ENCODE results near the gene CTNNA3. TPM values are rescaled to one million over a fixed set of nuclear protein-coding genes. Genes with fewer than 3 reads are reported as not detected.
"Not testable (repeated sequence)": the region's sequence is repeated elsewhere in the genome, so short reads cannot be mapped to it uniquely, and the experiment has no call there.

CTNNA3 gene
- total RNA-seq, 1 donor from 2014 or later: not detected

GRCh38 chr10:67520924-67521520 is 175.0 kb downstream of the CTNNA3 start:
- DNase-seq (ENCODE audit: extremely low read depth, low read depth, low spot score): peak; percentile 4

DNA sequence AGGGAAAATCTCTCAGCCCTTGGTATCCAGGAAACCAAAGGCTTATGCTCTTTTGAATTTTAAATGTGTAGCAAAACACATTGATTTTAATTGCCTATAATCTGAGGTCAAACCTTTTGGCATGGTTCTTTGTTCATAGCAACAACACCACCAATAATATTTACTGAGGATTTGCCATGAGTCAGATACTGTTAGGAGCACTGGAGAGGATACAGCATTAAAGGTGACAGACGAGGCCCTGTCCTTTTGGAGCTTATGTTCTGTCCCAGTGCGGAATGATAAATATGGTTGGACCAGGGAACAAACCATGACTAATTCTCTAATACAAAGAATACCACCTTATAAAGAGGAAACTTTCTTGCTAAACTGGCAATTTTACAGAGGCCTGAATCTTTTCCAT is 176.6 kb downstream of the CTNNA3 start:
- DNase-seq (ENCODE audit: extremely low read depth, low read depth, low spot score): no peak

DNA sequence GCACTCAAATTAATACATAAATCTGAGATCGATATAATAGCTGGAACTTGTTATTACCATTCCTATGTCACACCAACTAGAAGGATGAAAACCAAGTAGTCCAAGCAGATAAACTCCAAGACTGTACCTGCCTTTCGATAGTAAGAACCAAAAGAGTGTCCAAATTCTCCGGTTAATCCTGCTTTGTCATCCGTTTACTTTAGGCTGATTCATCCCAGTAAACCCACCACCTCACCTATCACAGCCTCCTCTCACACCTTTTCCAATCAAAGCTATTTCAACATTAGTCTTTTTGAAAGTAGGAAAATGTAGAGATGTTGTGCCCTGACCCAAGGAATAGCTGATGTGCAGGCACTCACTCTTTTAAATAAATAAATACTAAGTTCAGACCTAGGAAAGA is 177.2 kb downstream of the CTNNA3 start:
- DNase-seq (ENCODE audit: extremely low read depth, low read depth, low spot score): no peak

DNA sequence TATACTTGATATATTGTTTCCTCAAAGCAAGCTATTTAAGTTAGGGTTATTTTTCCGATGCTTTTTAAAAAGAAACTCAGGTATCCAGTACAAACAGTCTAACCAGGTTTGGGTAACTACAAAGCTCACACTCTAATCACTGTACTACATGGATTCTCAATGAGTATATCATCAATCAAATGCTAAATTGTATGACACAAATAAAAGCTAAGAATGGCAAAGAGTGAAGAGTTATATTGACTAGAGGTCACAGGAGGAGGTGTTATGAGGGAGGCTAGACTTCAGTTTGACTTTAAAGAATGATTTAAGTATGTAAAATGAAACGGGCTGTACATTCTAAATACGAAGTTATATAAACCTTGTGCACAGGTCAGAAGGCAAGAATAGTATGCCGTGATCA is 178.0 kb downstream of the CTNNA3 start:
- no peak for DNase-seq (ENCODE audit: extremely low read depth, low read depth, low spot score)

DNA sequence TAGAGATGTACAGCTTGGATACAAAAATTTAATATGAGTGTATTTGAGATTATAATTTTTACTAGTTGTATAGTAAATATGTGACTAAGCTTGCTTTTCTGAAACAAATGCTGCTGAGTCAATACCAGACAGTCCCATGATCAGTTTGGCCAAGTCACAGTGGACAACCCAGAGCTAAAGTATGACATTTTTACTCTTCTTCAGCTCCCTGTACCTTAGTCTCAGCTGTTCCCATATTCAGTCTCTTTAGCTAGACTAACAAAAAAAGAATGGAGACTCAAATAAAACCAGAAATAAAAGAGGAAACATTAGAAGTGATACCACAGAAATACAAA is 189.3 kb downstream of the CTNNA3 start:
- no peak for DNase-seq (ENCODE audit: extremely low read depth, low read depth, low spot score)

DNA sequence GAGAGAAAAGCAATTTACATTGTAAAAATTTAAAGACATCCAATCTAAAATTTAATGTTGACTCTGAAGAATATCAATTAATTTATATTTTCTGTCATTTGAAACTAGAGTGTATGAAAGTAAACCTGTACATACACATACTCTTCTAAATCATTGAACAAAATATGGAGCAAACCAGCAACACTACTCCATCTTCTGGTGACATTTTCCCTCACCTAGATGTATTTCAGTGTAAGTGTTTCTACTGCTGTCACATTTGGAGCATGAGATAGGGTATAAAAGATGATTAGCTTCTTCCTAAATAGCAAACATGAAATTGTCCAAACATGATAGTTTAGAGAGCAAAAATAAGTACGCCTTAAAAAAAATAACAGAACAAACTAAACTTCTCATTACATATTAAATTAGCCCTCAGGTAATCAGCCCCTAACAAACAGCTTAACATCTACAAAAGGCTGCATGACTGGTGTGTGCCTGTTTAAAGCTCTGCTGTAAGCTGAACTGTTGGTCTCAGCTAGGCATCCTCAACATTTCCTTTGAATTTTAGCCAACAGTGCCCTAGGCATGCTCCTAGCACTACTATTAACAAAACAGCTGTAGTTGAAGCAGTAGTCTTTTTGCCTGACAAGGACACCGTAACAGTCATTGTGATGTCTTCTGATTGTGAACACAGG is 189.8 kb downstream of the CTNNA3 start:
- no peak for DNase-seq (ENCODE audit: extremely low read depth, low read depth, low spot score)

DNA sequence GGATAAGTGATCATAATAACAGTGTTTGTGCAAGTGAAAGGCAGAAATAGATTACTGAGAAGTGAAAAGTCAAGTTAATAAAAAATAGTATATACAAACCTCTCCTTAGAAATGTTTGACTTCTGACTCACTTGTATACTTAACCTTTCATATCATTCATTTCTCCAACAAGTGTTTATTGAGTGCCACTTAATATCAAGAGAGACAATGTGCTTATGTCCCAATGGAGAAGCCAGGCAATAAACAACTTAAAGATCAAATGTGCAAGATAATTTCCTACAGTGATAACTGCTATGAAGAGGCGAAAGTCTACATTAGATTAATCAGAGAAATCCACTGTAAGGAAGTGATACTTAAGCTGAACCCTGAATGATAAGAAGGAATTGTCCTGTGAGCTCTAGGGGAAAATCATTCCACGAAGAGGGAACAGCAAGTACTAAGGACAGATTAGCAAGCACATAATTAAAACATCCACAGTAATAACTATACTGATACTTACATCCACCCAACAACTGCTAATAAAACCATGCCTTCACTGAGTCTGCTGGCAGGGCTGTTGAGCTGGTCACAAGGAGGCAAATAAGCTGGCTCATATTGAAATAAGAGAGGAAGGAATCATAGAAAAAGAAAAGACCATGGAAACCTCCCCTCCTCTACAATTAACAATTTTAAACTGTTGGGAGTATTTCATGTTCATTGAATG is 203.5 kb downstream of the CTNNA3 start:
- no peak for DNase-seq (ENCODE audit: extremely low read depth, low read depth, low spot score)

GRCh38 chr10:67487906-67488619 is 207.9 kb downstream of the CTNNA3 start:
- DNase-seq (ENCODE audit: extremely low read depth, low read depth, low spot score): no peak

DNA sequence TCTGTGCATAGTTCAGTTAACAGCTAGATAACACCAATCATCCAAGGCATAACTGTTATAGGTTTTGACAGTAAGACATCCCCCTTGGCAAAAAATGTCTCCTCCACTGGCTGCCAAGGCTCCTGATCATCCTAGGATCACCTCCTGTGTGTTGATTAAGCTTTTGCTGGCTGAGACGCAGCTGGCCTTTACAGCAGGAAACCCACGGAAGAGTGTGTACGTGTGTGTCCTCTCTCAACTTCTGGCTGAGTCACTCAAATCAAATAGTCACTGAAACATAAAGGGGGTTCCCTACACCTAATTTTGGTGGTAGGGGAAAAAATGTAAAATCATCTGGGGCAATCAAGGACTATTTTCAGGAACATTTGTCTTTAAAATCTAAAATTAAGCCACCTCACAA is 208.8 kb downstream of the CTNNA3 start:
- no peak for DNase-seq (ENCODE audit: extremely low read depth, low read depth, low spot score)

DNA sequence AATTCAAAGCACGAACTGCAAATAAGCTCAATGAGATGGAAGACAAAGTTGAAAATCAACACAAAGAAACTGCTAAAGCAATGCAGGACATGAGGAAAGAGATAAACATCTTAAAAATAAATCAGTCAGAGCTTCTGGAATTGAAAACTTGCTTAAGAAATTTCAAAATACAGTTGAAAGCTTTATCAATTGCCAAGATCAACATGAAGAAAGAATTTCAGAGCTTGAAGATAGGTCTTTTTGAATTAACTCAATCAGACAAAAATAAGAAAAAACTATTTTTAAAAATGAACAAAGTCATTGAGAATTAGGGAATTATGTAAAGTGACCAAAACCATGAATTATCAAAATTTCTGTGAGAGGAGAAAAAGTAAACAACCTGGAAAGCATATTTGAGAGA is 218.1 kb downstream of the CTNNA3 start:
- no peak for DNase-seq (ENCODE audit: extremely low read depth, low read depth, low spot score)

DNA sequence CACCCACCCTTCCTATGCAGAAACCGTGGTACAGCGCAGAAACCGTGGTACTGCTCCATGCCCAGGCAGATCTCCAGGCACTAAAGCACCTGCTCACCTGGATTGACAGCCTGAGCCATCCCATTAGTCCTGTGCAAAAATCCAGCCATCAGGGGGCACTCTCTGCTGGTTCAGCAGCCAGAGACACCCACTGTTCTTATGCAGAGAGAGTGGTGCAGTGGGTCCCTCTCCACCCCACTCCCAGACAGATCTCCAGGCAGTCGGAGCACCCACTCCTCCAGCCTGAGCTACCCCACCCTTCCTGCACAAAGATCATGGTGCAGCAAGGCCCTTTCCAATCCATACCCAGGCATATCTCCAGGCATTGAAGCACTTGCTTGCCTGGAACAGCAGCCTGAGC is 219.8 kb downstream of the CTNNA3 start:
- no peak for DNase-seq (ENCODE audit: extremely low read depth, low read depth, low spot score)

GRCh38 chr10:67473850-67474633 is 222.0 kb downstream of the CTNNA3 start:
- no peak for DNase-seq (ENCODE audit: extremely low read depth, low read depth, low spot score)

DNA sequence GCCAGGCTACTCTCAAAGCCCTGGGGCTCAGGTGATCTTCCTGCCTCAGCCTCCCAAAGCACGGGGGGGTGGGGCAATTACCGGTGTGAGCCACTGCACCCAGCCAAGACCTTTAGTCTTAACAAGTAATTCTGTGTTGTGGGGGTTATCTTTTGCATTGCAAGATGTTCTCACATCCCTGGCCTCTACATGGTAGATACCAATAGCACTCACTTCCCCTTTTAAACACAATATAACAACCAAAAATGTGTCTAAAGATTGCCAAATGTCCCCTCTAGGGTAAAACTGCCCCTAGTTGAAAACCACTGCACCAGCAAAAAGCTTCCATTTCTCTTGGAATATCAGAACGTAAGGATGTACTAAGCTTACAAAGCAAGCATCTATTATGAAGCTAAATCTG is 225.0 kb downstream of the CTNNA3 start:
- no peak for DNase-seq (ENCODE audit: extremely low read depth, low read depth, low spot score)

DNA sequence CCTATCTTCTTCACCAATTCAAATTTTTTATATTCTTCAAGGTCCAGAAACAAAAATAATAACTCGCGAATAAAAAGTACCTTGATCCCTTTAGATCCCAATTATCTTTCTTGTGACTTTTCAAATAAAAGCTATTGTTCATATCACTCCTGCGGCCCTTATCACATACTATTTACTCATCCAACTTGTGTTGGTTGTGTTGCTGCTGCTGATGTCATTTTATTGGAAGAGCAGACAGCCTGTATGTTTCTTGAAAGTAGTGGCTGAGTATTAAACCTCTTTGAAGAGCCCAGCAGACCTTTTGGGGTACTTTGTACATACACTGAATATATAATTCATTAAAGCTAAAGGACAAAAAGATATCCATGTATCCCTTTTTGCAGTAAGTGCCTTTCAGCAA is 231.7 kb downstream of the CTNNA3 start:
- no peak for DNase-seq (ENCODE audit: extremely low read depth, low read depth, low spot score)

- no peak for DNase-seq (ENCODE audit: extremely low read depth, low read depth, low spot score)
Observed at GRCh38 chr10:67452892-67453291, 243.1 kb downstream of the CTNNA3 start.

DNA sequence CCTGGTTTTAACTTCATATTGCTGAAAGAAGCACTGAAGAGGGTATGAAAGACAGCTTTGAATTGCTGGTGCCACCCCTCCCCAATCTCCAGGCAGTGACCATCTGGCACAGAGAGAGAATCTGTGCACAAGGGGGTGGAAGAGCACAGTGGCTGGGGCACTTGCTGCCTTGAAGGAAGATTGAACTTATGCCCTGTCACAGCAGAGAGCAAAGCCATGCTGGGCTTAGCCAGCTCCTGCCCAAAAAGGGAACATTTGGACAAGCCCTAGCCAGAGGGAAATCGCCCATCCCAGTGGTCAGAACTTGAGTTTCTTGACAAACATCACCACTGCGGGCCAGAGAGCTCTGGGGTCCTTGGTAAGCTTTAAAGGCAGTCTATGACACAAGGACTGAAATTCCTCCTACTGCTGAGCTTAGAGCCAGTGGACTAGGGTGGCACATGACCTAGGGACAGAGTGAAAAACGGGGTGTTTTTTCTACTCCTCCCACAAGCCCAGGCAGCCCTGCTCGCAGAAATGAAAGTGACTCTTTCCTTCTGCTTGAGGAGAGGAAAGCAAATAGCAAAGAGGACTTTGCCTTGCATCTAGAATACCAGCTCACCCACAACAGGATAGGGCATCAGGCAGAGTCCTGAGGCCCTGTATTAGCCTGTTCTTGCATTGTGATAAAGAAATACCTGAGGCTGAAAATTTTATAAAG is 257.2 kb downstream of the CTNNA3 start:
- no peak for DNase-seq (ENCODE audit: extremely low read depth, low read depth, low spot score)

GRCh38 chr10:67433276-67433675 is 262.7 kb downstream of the CTNNA3 start:
- no peak for DNase-seq (ENCODE audit: extremely low read depth, low read depth, low spot score)

DNA sequence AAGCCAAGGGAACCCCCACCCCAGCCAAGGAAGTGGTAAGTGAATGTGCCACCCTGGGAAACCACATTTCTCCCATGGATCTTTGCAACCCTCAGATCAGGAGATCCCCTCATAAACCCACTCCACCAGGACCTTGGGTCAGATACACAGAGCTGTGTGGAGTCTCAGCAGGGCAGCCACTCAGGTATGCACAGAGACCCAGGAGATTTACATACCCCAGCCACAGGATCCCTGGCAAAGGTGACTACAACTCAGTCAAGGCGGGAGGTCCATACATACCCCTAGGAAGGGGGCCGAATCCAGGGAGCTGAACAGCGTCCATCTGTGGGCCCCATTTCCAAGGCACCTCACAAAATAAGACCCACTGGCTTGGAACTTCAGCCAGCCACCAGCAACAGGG is 293.4 kb downstream of the CTNNA3 start:
- no peak for DNase-seq (ENCODE audit: extremely low read depth, low read depth, low spot score)

- no peak for DNase-seq (ENCODE audit: extremely low read depth, low read depth, low spot score)
Observed at GRCh38 chr10:67401711-67402110, 294.3 kb downstream of the CTNNA3 start.

DNA sequence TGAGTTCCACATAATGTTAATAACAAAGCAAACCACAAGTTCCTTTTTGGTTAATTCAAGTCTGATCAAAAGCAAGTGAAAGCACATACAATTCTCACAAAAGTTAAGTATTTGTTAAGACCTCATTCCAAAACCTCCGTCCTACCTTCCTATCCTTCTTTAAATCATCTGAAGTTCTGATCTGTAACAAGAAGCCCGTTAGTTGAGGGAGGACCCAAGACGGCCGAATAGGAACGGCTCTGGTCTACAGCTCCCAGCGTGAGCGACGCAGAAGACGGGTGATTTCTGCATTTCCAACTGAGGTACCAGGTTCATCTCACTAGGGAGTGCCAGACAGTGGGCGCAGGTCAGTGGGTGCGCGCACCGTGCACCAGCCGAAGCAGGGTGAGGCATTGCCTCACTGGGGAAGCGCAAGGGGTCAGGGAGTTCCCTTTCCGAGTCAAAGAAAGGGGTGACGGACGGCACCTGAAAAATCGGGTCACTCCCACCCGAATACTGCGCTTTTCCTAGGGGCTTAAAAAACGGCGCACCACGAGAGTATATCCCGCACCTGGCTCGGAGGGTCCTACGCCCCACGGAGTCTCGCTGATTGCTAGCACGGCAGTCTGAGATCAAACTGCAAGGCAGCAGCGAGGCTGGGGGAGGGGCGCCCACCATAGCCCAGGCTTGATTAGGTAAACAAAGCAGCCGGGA is 309.0 kb downstream of the CTNNA3 start:
- DNase-seq (ENCODE audit: extremely low read depth, low read depth, low spot score): not testable (repeated sequence)
